NCI-H82 treated with DMSO at 0.1 percent for 48 hours (cell line): Measurements from ENCODE around the gene PCIF1.
"Not testable (repeated sequence)": the region's sequence is repeated elsewhere in the genome, so short reads cannot be mapped to it uniquely, and the experiment has no call there.

ENCODE experiments used
- DNase-seq: peaks from one replicate; lab custom pipeline; 2025; ENCODE audit not compliant: unreplicated experiment; lab: John Stamatoyannopoulos, UW

Gene PCIF1

GRCh38 chr20:45921337-45922189, 12.9 kb upstream of the PCIF1 start:
- DNase-seq, result no peak

GRCh38 chr20:45924391-45925261, 9.9 kb upstream of the PCIF1 start:
- DNase-seq, result no peak

- no peak for DNase-seq
Measured at GRCh38 chr20:45925821-45926506, 8.5 kb upstream of the PCIF1 start.

GRCh38 chr20:45926731-45927070, 7.8 kb upstream of the PCIF1 start:
- no peak for DNase-seq

GRCh38 chr20:45927071-45927878, 7.2 kb upstream of the PCIF1 start:
- no peak for DNase-seq

- DNase-seq, result not testable (repeated sequence)
Measured at GRCh38 chr20:45931680-45932079, 2.8 kb upstream of the PCIF1 start.

- peak; percentile 56 for DNase-seq
Measured at GRCh38 chr20:45933266-45934045, 1.0 kb upstream of the PCIF1 start.

GRCh38 chr20:45934046-45934585, 367 bp upstream of the PCIF1 start:
- peak; percentile 45 for DNase-seq

GRCh38 chr20:45935416-45936046, 1.0 kb downstream of the PCIF1 start:
- DNase-seq, result no peak

- DNase-seq, result no peak
Measured at GRCh38 chr20:45937765-45938164, 3.3 kb downstream of the PCIF1 start.

GRCh38 chr20:45938727-45939438, 4.4 kb downstream of the PCIF1 start:
- no peak for DNase-seq

GRCh38 chr20:45940053-45940452, 5.6 kb downstream of the PCIF1 start:
- DNase-seq, result no peak

GRCh38 chr20:45940469-45940868, 6.0 kb downstream of the PCIF1 start:
- no peak for DNase-seq

- DNase-seq, result no peak
Measured at GRCh38 chr20:45943613-45944012, 9.1 kb downstream of the PCIF1 start.

GRCh38 chr20:45944151-45944964, 9.9 kb downstream of the PCIF1 start:
- DNase-seq, result no peak

- no peak for DNase-seq
Measured at GRCh38 chr20:45944965-45945677, 10.6 kb downstream of the PCIF1 start.

GRCh38 chr20:45945678-45946148, 11.2 kb downstream of the PCIF1 start:
- DNase-seq, result no peak
